Kidney (tissue), 14 donors: ENCODE data around the gene DIRAS1. TPM values are rescaled to one million over a fixed set of nuclear protein-coding genes. Genes with fewer than 3 reads are reported as not detected.

Experiments
- DNase-seq, 5 donors: peaks; one replicate each; pipeline ENCODE4 v3.0.0-alpha.2; 2013 to 2020
- FAIRE-seq: peaks from 2 replicates; lab custom pipeline; 2012; peaks lifted over from hg19 to GRCh38; lab: Jason Lieb, UNC
- H3K27ac ChIP-seq, 2 donors: one replicate each; pipeline ENCODE4 v1.7.0; 2013; ENCODE audit warnings: low read depth in 2 of 2, low read length in 2 of 2, inconsistent platforms in 1 of 2
- H3K27me3 ChIP-seq: one replicate; pipeline ENCODE4 v1.7.1; 2013; ENCODE audit warnings: low read length, inconsistent platforms; ENCODE audit not compliant: control insufficient read depth, insufficient read depth
- H3K36me3 ChIP-seq, 3 donors: one replicate each; pipeline versions ENCODE4 v1.7.0 to v1.7.1; 2013; ENCODE audit warnings: low read length in 3 of 3, control low read depth in 1 of 3, inconsistent platforms in 1 of 3; ENCODE audit not compliant: insufficient read depth in 3 of 3, control insufficient read depth in 2 of 3
- H3K4me1 ChIP-seq, 3 donors: one replicate each; pipeline versions ENCODE4 v1.7.0 to v1.7.1; 2013; ENCODE audit warnings: low read length in 3 of 3, inconsistent platforms in 1 of 3, low read depth in 1 of 3; ENCODE audit not compliant: control insufficient read depth in 2 of 3, insufficient read depth in 2 of 3
- H3K4me3 ChIP-seq, 3 donors: one replicate each; pipeline versions ENCODE4 v1.7.0 to v1.8.1; 2013; ENCODE audit warnings: low read length in 3 of 3, control low read depth in 1 of 3, inconsistent platforms in 1 of 3
- H3K9ac ChIP-seq, 3 donors: one replicate each; pipeline versions ENCODE4 v1.7.0 to v1.7.1; 2013; ENCODE audit warnings: low read length in 3 of 3, control low read depth in 1 of 3, inconsistent platforms in 1 of 3
- H3K9me3 ChIP-seq, 3 donors: one replicate each; pipeline versions ENCODE4 v1.7.0 to v1.7.1; 2013; ENCODE audit warnings: low read length in 3 of 3, control low read depth in 1 of 3, inconsistent platforms in 1 of 3; ENCODE audit not compliant: control insufficient read depth in 2 of 3, insufficient read depth in 1 of 3
- intact Hi-C: fragments of 100-400 bp; cut with DNase I; formaldehyde crosslinking; loops from one replicate; pipeline ENCODE4 v1.11.1; 2022
- polyA plus RNA-seq: library from polyadenylated mRNA; stranded (reverse); fragments of 350-450 nt; fragmentation: Illumina TruSeq; extraction: RNeasy Lipid Tissue Mini Kit (QIAGEN cat#74804); gene quantifications from one replicate; pipeline ENCODE4 v1.2.3, GENCODE V29; 2014; ENCODE audit warnings: low read depth, low replicate concordance; ENCODE audit not compliant: insufficient read depth
- total RNA-seq: library from RNA; stranded (reverse); fragmentation: NEBNext Ultra II Directional; extraction: Animal tissue kit (Norgen Biotek cat#: 25700); gene quantifications from one replicate; pipeline ENCODE4 v1.2.1, GENCODE V29; 2021
- TF ChIP-seq, protein P1 (sequence below): IDR thresholded peaks from 3 replicates; pipeline ENCODE4 v1.5.1; 2012; ENCODE audit warnings: mild to moderate bottlenecking, moderate library complexity, borderline replicate concordance; ENCODE audit not compliant: insufficient read depth; ENCODE audit errors: extremely low read depth
- donor health status: control.
- donor health status: control.
- donor health status: control.
- donor health status: control.
- donor health status: control.
- donor health status: DM: yes; HTN: yes; CAD: no.
- donor health status: Normal renal cell carcinoma (clear cell type).

The DIRAS1 gene
- total and polyA plus RNA-seq, 2 donors from 2014 or later: 2.3 to 7.6 TPM

DNA sequence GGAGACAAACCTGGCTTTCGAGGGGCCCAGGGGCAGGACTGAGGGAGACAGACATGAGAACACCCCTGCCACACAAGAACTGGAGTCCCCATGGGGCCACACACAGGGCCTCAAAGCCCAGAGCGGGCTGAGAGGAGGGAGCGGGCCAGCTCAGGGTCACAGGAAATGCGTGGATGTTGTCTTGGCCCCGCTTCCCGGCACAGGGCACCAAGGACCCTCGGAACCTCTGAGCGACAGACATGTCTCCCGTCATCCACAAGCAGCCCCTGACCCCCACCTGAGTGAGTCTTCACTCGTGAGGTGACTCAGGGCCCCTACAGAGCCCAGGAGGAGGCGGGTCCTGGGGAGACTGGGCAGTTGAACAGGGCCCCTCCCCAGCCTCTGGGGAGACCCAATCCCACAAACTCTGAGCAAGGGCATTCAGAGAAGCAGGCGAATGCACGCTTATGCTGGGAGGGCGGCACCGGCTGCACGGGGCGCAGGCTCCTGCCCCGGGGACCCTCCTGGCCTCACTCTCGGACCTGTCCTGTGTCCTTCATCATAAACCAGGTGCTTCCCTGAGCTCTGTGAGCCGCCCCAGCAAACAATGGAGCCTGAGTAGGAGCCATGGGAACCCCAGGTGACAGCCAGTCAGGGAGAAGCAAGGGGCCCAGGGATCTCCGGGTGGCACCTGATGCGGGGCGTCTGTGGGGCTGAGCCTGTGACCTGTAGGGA is 41.8 kb upstream of the DIRAS1 start:
- TF ChIP-seq, protein P1, sequence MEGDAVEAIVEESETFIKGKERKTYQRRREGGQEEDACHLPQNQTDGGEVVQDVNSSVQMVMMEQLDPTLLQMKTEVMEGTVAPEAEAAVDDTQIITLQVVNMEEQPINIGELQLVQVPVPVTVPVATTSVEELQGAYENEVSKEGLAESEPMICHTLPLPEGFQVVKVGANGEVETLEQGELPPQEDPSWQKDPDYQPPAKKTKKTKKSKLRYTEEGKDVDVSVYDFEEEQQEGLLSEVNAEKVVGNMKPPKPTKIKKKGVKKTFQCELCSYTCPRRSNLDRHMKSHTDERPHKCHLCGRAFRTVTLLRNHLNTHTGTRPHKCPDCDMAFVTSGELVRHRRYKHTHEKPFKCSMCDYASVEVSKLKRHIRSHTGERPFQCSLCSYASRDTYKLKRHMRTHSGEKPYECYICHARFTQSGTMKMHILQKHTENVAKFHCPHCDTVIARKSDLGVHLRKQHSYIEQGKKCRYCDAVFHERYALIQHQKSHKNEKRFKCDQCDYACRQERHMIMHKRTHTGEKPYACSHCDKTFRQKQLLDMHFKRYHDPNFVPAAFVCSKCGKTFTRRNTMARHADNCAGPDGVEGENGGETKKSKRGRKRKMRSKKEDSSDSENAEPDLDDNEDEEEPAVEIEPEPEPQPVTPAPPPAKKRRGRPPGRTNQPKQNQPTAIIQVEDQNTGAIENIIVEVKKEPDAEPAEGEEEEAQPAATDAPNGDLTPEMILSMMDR: no peak
- peaks cover 0 to 27% (median 11%) of the 10 kb centered on the region in 3 donors for H3K36me3 ChIP-seq
- no peak overlapping the region for H3K4me3 ChIP-seq
- no peaks in the 10 kb centered on the region for H3K9me3 ChIP-seq
- no peaks in the 10 kb centered on the region for H3K27me3 ChIP-seq
- intact Hi-C loops: no loop called here
- H3K9ac ChIP-seq: no peak overlapping the region
- no peaks in the 10 kb centered on the region for H3K4me1 ChIP-seq
- no peak for DNase-seq
- FAIRE-seq: no peak
- no peak overlapping the region for H3K27ac ChIP-seq

DNA sequence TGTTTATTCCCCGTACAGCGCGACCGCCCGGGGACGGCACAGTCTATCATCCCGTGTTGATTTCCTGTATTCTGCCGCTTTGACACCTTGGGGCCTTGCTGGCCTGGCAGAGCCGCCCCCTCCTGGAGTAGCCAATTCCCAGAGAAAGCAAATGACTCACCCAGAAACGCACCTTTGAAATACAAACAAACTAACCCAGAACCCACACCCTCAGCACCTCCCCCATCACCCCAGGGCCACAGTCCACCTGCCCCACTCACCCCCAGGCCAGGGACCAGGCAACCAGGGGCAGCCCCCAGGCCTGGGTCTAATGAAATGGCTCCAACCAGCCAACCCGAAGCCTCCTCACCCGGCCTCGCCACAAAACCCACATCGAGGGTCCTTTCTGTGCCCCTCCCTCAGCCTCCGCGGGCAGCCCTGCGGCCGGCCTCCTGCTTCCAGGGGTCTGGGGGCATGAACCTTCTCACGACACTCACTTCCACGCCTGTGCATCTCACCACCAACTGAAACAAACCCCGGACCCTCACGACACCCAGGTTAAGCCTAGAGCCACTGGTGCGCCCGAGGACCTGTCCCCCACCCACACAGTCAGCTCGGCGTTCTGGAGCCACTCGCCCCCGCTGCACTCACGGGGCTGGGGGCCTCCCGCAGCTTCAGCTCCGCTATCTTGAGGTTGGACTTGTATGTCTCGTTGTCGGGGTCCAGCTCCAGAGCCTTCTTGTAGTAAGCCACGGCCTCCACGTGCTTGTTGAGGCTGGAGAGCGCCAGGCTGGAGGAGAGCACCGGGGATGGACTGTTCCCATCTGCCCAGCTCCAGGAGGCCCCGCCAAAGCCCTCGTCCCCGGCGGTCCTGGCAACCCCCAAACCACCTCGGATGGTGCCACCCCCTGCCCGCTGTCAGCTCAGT is 41.0 kb upstream of the DIRAS1 start:
- H3K27ac ChIP-seq: no peak overlapping the region
- no peak overlapping the region for H3K9ac ChIP-seq
- H3K4me1 ChIP-seq: no peaks in the 10 kb centered on the region
- peaks cover 0 to 27% (median 13%) of the 10 kb centered on the region in 3 donors for H3K36me3 ChIP-seq
- FAIRE-seq (no peak), DNase-seq (no peak)
- TF ChIP-seq, protein P1: no peak
- H3K27me3 ChIP-seq: no peaks in the 10 kb centered on the region
- no peak overlapping the region for H3K4me3 ChIP-seq
- intact Hi-C loops: no loop called here
- no peaks in the 10 kb centered on the region for H3K9me3 ChIP-seq

DNA sequence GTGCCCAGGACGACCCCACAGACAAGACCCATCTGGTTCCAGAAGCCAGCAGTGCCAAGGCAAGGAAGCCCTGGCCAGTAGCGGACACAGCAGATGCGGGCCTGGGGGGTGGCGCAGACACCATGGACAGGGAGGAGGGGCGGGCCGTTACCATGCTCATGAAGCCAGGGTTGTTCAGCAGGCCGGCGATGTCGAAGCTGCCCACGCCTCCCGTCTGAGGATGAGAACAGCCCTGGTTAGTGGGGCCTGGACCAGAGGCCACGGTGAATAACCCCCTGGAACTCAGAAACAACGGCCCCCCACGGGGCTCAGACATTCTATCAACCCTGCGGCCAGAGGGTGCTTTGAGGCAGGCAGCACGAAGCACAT is 40.1 kb upstream of the DIRAS1 start:
- no peaks in the 10 kb centered on the region for H3K27me3 ChIP-seq
- H3K36me3 ChIP-seq: peaks cover 0 to 27% (median 13%) of the 10 kb centered on the region in 3 donors
- H3K9ac ChIP-seq: no peak overlapping the region
- intact Hi-C loops: no loop called here
- H3K9me3 ChIP-seq: no peaks in the 10 kb centered on the region
- no peak overlapping the region for H3K27ac ChIP-seq
- no peaks in the 10 kb centered on the region for H3K4me1 ChIP-seq
- H3K4me3 ChIP-seq: no peak overlapping the region
- no peak for FAIRE-seq
- TF ChIP-seq, protein P1: no peak
- DNase-seq: no peak
